Endometrium (tissue), 2 donors: ENCODE measurements around the gene ABCG1.

Experiments used
- FAIRE-seq: peaks from 2 replicates; lab custom pipeline; 2012; peaks lifted over from hg19 to GRCh38; lab: Jason Lieb, UNC
- donor health status: control.
- donor health status: control.

ABCG1 gene

GRCh38 chr21:42330380-42331371 is 111.7 kb downstream of the ABCG1 start:
- FAIRE-seq, result no peak

- FAIRE-seq, result no peak
These were observed 112.7 kb downstream of the ABCG1 start for GRCh38 chr21:42331660-42332059.

GRCh38 chr21:42332557-42333317 is 113.8 kb downstream of the ABCG1 start:
- FAIRE-seq, result no peak

- no peak for FAIRE-seq
These were observed 117.1 kb downstream of the ABCG1 start for GRCh38 chr21:42336054-42336453.

GRCh38 chr21:42337276-42337675 is 118.3 kb downstream of the ABCG1 start:
- no peak for FAIRE-seq

GRCh38 chr21:42337830-42338728 is 119.1 kb downstream of the ABCG1 start:
- no peak for FAIRE-seq

- no peak for FAIRE-seq
These were observed 120.1 kb downstream of the ABCG1 start for GRCh38 chr21:42338729-42339715.

GRCh38 chr21:42340187-42341050 is 121.5 kb downstream of the ABCG1 start:
- FAIRE-seq, result no peak

- FAIRE-seq, result no peak
These were observed 123.0 kb downstream of the ABCG1 start for GRCh38 chr21:42341776-42342542.

- no peak for FAIRE-seq
These were observed 124.2 kb downstream of the ABCG1 start for GRCh38 chr21:42343101-42343500.

GRCh38 chr21:42343556-42343955 is 124.6 kb downstream of the ABCG1 start:
- no peak for FAIRE-seq

- FAIRE-seq, result no peak
These were observed 125.1 kb downstream of the ABCG1 start for GRCh38 chr21:42343963-42344510.

- no peak for FAIRE-seq
These were observed 125.7 kb downstream of the ABCG1 start for GRCh38 chr21:42344631-42345030.

GRCh38 chr21:42346441-42346840 is 127.5 kb downstream of the ABCG1 start:
- FAIRE-seq, result no peak
